Activated effector memory CD4-positive, alpha-beta T cell treated with Interleukin-2 at 50 U/mL for 16 hours (primary cell): ENCODE results near the gene ANAPC1.
"Not testable (repeated sequence)": the region's sequence is repeated elsewhere in the genome, so short reads cannot be mapped to it uniquely, and the experiment has no call there.

Experiments
- DNase-seq: peaks from one replicate; pipeline ENCODE4 v3.0.0-alpha.2; 2020

Gene ANAPC1

DNA sequence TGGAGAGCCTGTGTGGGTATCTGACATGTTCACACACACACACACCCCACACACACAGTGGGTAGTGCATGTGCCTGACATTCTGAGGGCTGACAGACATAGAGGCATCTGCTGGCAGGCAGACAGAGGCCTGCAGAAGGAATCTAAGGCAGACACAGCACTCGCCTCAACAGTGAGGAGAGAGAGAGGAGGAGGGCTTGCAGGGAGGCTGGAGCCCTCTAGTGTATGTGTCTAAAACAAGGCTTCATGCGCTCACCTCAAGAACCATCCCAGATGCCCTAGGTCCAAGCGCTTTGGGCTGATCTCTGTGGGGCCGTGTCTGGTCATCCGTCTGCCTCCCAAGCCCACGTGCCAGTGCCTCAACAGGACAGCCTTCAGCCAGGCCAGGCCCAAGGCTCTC is 158.3 kb downstream of the ANAPC1 start:
- not testable (repeated sequence) for DNase-seq

DNA sequence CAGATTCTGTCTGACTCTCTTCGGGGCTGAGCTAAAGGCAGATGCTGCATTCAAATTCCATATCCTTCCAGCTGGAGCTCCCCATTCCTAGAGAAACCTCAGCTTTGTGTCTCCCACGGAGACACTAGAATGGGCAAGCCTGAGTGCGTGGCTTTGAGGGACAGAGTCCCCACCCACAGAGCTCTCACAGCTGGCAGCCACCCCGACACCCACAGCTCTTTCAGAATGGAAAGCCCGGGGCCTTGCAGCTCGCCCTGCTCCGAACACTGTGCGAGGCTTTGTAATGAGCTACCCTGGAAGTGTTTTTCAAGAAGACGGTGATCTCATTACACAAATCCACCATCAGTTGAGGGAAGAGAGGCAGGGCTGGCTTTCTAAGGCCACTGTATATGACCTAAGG is 164.4 kb downstream of the ANAPC1 start:
- DNase-seq = not testable (repeated sequence)
